Measurements from ENCODE around the gene ERF. TPM values are rescaled to one million over a fixed set of nuclear protein-coding genes. Genes with fewer than 3 reads are reported as not detected.

Gene ERF
- total RNA-seq, 2 donors from 2014 or later = 65.7 to 75.6 TPM

- peak; percentile 23 to 29 for ATAC-seq (replicated peaks in 1 of 2)
- H3K27me3 Mint-ChIP-seq (ENCODE audit: low read depth) = no peaks in the 10 kb centered on the region
Observed at GRCh38 chr19:42284066-42284501, 29.2 kb upstream of the ERF start.

DNA sequence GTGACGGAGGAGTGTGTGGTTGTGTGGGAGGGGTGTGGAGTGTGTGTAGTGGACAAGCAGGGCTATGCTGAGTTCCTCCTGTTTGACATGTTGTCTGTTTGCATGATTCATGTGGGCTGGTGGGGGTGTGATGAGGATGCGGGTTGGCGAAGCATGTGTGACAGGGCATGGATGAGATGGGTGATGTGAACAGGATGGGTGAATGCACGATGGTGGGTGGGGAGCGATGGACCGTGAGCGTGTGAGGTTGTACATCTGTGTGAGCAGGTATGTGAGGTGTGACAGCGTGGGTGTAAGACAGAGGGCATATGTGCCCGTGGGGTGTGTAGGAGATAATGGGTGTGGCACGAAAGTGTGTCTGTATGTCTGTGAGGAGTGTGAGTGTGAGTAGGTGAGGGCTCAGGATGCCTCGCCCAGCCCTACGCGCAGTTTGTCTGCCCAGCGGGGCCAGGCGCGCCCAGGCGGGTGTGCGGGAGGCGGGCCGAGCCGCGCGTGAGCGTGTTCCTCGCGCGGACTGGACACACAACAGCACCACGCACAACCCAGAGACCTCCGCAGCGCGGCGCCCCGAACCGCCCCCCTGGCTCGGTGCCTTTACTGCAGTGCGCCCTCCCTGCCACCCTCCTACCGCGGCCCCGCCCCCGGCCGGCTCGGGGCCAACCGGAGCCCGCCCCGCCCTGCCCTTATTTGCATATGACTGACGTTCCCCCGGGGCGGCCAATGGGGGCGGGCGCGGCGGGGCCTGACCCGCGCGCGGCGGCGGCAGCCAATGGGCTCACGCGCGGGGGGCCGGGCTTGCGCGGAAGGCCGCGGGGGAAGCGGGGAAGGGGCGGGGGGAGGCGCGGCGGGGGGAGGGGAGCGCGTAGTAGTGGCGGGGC, 28.5 kb upstream of the ERF start:
- Mint-ChIP-seq H3K27ac (no peak overlapping the region), H3K27me3 (ENCODE audit: low read depth) (no peaks in the 10 kb centered on the region), H3K4me1 (ENCODE audit: low read depth) (peaks cover 32% of the 10 kb centered on the region), H3K4me3 (no peak overlapping the region), H3K36me3 (ENCODE audit: insufficient read depth in 2 of 2) (peaks cover 0 to 6% of the 10 kb centered on the region in 2 donors), H3K9me3 (no peaks in the 10 kb centered on the region)
- ATAC-seq (replicated peaks in 1 of 2) (peak; percentile 69 to 75), DNase-seq (peak; percentile 94 to 97)

More at GRCh38 chr19:42284066-42284501, 29.2 kb upstream of the ERF start:
- Mint-ChIP-seq H3K27ac (no peak overlapping the region), H3K4me3 (no peak overlapping the region), H3K9me3 (no peaks in the 10 kb centered on the region), H3K4me1 (ENCODE audit: low read depth) (peaks cover 26% of the 10 kb centered on the region), H3K36me3 (ENCODE audit: insufficient read depth in 2 of 2) (peaks cover 0 to 6% of the 10 kb centered on the region in 2 donors)
- DNase-seq = peak; percentile 84 to 85

DNA sequence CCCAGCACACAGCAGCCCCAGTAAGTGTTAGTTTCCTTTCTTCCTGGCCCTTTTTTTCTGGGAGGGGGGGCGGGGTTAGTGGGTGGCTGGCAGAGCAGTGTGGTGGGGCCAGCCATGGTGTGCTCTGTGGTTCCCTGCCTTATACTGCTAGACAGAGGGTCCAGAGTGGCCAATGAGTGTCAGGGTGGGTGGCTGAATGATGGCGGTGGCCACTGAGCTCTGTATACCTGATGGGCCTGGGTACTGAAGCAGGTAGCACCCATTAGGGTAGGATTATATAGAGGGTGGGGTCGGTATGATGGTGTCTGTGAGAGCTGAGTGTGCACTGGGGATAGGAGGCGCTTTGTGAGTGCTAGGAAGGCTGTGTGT, 27.9 kb upstream of the ERF start:
- Mint-ChIP-seq H3K27ac (no peak overlapping the region), H3K27me3 (ENCODE audit: low read depth) (no peaks in the 10 kb centered on the region), H3K4me3 (peak overlapping the region in 1 of 2 donors; percentile 77)

GRCh38 chr19:42281827-42282762, 27.2 kb upstream of the ERF start:
- H3K4me3 Mint-ChIP-seq = peak overlapping the region in 1 of 2 donors; percentile 77
- DNase-seq (peak in 1 of 2 donors; percentile 38), ATAC-seq (replicated peaks in 1 of 2) (no peak)
- H3K27ac Mint-ChIP-seq = peak overlapping the region; percentile 70
- peaks cover 0 to 6% of the 10 kb centered on the region in 2 donors for H3K36me3 Mint-ChIP-seq (ENCODE audit: insufficient read depth in 2 of 2)
- H3K9me3 Mint-ChIP-seq = no peaks in the 10 kb centered on the region
- H3K4me1 Mint-ChIP-seq (ENCODE audit: low read depth) = peaks cover 41% of the 10 kb centered on the region
- no peaks in the 10 kb centered on the region for H3K27me3 Mint-ChIP-seq (ENCODE audit: low read depth)

More for the DNA sequence above, 27.9 kb upstream of the ERF start:
- no peak for ATAC-seq (replicated peaks in 1 of 2)
- no peak for DNase-seq
- H3K36me3 Mint-ChIP-seq (ENCODE audit: insufficient read depth in 2 of 2) = peaks cover 0 to 6% of the 10 kb centered on the region in 2 donors
- H3K4me1 Mint-ChIP-seq (ENCODE audit: low read depth) = peaks cover 35% of the 10 kb centered on the region
- no peaks in the 10 kb centered on the region for H3K9me3 Mint-ChIP-seq

GRCh38 chr19:42281146-42281826, 26.4 kb upstream of the ERF start:
- Mint-ChIP-seq H3K27ac (no peak overlapping the region), H3K36me3 (ENCODE audit: insufficient read depth in 2 of 2) (peaks cover 0 to 6% of the 10 kb centered on the region in 2 donors), H3K4me1 (ENCODE audit: low read depth) (peaks cover 49% of the 10 kb centered on the region), H3K9me3 (no peaks in the 10 kb centered on the region), H3K27me3 (ENCODE audit: low read depth) (no peaks in the 10 kb centered on the region), H3K4me3 (peak overlapping the region in 1 of 2 donors; percentile 77)
- DNase-seq (peak; percentile 35 to 54), ATAC-seq (replicated peaks in 1 of 2) (no peak)

DNA sequence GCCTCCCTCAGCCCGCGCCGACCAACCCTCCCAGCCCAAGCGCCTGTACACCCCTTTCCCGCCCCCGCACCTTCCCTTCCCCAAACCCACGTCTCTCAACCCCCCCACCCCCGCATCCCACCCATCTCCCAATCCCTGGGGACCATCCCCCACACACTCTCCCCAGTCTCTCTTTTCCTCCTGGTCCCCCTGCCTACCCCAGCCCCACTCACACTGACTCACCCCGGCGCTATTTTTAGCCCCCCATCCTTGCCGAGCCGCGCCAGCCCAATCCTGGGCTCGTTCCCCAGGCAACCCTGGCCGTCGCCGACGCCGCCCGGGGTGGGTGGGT, 25.9 kb upstream of the ERF start:
- ATAC-seq (replicated peaks in 1 of 2) (no peak), DNase-seq (no peak)
- Mint-ChIP-seq H3K36me3 (ENCODE audit: insufficient read depth in 2 of 2) (peaks cover 0 to 10% of the 10 kb centered on the region in 2 donors), H3K4me1 (ENCODE audit: low read depth) (peaks cover 49% of the 10 kb centered on the region), H3K9me3 (no peaks in the 10 kb centered on the region), H3K27me3 (ENCODE audit: low read depth) (no peaks in the 10 kb centered on the region), H3K4me3 (peak overlapping the region in 1 of 2 donors; percentile 75), H3K27ac (no peak overlapping the region)

GRCh38 chr19:42279902-42280814, 25.2 kb upstream of the ERF start:
- H3K9me3 Mint-ChIP-seq = no peaks in the 10 kb centered on the region
- peak overlapping the region in 1 of 2 donors; percentile 88 for H3K4me3 Mint-ChIP-seq

GRCh38 chr19:42279155-42279901, 24.4 kb upstream of the ERF start:
- H3K4me3 Mint-ChIP-seq = peak overlapping the region in 1 of 2 donors; percentile 88
- H3K27me3 Mint-ChIP-seq (ENCODE audit: low read depth) = no peaks in the 10 kb centered on the region
- H3K36me3 Mint-ChIP-seq (ENCODE audit: insufficient read depth in 2 of 2) = peaks cover 2 to 9% of the 10 kb centered on the region in 2 donors
- H3K9me3 Mint-ChIP-seq = no peaks in the 10 kb centered on the region
- peak overlapping the region; percentile 81 for H3K27ac Mint-ChIP-seq
- ATAC-seq (replicated peaks in 1 of 2) (no peak), DNase-seq (no peak)
- H3K4me1 Mint-ChIP-seq (ENCODE audit: low read depth) = peaks cover 50% of the 10 kb centered on the region

More at GRCh38 chr19:42279902-42280814, 25.2 kb upstream of the ERF start:
- Mint-ChIP-seq H3K27ac (peak overlapping the region; percentile 81), H3K36me3 (ENCODE audit: insufficient read depth in 2 of 2) (peaks cover 0 to 10% of the 10 kb centered on the region in 2 donors), H3K4me1 (ENCODE audit: low read depth) (peaks cover 49% of the 10 kb centered on the region), H3K27me3 (ENCODE audit: low read depth) (no peaks in the 10 kb centered on the region)
- DNase-seq = peak; percentile 91 to 94
- peak; percentile 55 for ATAC-seq (replicated peaks in 1 of 2)

GRCh38 chr19:42278452-42279154, 23.7 kb upstream of the ERF start:
- no peak for ATAC-seq (replicated peaks in 1 of 2)
- Mint-ChIP-seq H3K27ac (peak overlapping the region; percentile 81), H3K9me3 (no peaks in the 10 kb centered on the region), H3K27me3 (ENCODE audit: low read depth) (no peaks in the 10 kb centered on the region), H3K4me1 (ENCODE audit: low read depth) (peaks cover 50% of the 10 kb centered on the region), H3K4me3 (peak overlapping the region in 1 of 2 donors; percentile 88), H3K36me3 (ENCODE audit: insufficient read depth in 2 of 2) (peaks cover 2 to 10% of the 10 kb centered on the region in 2 donors)
- DNase-seq = no peak

- no peaks in the 10 kb centered on the region for H3K9me3 Mint-ChIP-seq
- H3K4me1 Mint-ChIP-seq (ENCODE audit: low read depth) = peaks cover 50% of the 10 kb centered on the region
- H3K36me3 Mint-ChIP-seq (ENCODE audit: insufficient read depth in 2 of 2) = peaks cover 2 to 12% of the 10 kb centered on the region in 2 donors
- no peak overlapping the region for H3K4me3 Mint-ChIP-seq
- H3K27ac Mint-ChIP-seq = no peak overlapping the region
- DNase-seq = no peak
- no peak for ATAC-seq (replicated peaks in 1 of 2)
- no peaks in the 10 kb centered on the region for H3K27me3 Mint-ChIP-seq (ENCODE audit: low read depth)
Observed at GRCh38 chr19:42277821-42278451, 23.0 kb upstream of the ERF start.
